H9 (cell line): Measurements from ENCODE around the gene CALML4. TPM values are rescaled to one million over a fixed set of nuclear protein-coding genes. Genes with fewer than 3 reads are reported as not detected.
"Not testable (repeated sequence)": the region's sequence is repeated elsewhere in the genome, so short reads cannot be mapped to it uniquely, and the experiment has no call there.

ENCODE experiments used
- DNase-seq: peaks from one replicate; pipeline ENCODE4 v3.0.0-alpha.2; 2017
- H2AFZ ChIP-seq: one replicate; pipeline ENCODE4 v1.6.1; 2013; ENCODE audit warnings: mild to moderate bottlenecking, low read length, control low read depth, moderate library complexity
- H2AK5ac ChIP-seq: 2 replicates; pipeline ENCODE4 v1.6.1; 2013; ENCODE audit warnings: low read length, control low read depth, mixed read lengths; ENCODE audit not compliant: insufficient read length
- H2BK120ac ChIP-seq: one replicate; pipeline ENCODE4 v1.6.1; 2013; ENCODE audit warnings: low read depth, mild to moderate bottlenecking, low read length, control low read depth, inconsistent platforms; ENCODE audit not compliant: poor library complexity, severe bottlenecking
- H2BK12ac ChIP-seq: 2 replicates; pipeline ENCODE4 v1.6.1; 2013; ENCODE audit warnings: low read length, control low read depth, mixed read lengths, low read depth; ENCODE audit not compliant: insufficient read length
- H2BK15ac ChIP-seq: 2 replicates; pipeline ENCODE4 v1.6.1; 2013; ENCODE audit warnings: low read depth, low read length, control low read depth
- H2BK20ac ChIP-seq: one replicate; pipeline ENCODE4 v1.6.1; 2013; ENCODE audit warnings: low read depth, mild to moderate bottlenecking, low read length, control low read depth, inconsistent platforms; ENCODE audit not compliant: poor library complexity, severe bottlenecking
- H2BK5ac ChIP-seq: 2 replicates; pipeline ENCODE4 v1.6.1; 2013; ENCODE audit warnings: low read length, control low read depth, mixed read lengths; ENCODE audit not compliant: insufficient read length
- H3K14ac ChIP-seq: 2 replicates; pipeline ENCODE4 v1.6.1; 2013; ENCODE audit warnings: low read length, control low read depth; ENCODE audit not compliant: insufficient read depth
- H3K18ac ChIP-seq: 2 replicates; pipeline ENCODE4 v1.6.1; 2013; ENCODE audit warnings: low read depth, mild to moderate bottlenecking, mixed read lengths, low read length, control low read depth; ENCODE audit not compliant: insufficient read length
- H3K23ac ChIP-seq: 2 replicates; pipeline ENCODE4 v1.6.1; 2013; ENCODE audit warnings: low read length, control low read depth, mixed read lengths, low read depth; ENCODE audit not compliant: insufficient read length
- H3K23me2 ChIP-seq: 2 replicates; pipeline ENCODE4 v1.6.1; 2013; ENCODE audit warnings: low read depth, mild to moderate bottlenecking, mixed read lengths, low read length, control low read depth; ENCODE audit not compliant: insufficient read length, poor library complexity, severe bottlenecking
- H3K27ac ChIP-seq: 2 replicates; pipeline ENCODE4 v1.5.1; 2013; ENCODE audit warnings: low read length, control low read depth, mixed read lengths, low read depth; ENCODE audit not compliant: insufficient read length
- H3K27me3 ChIP-seq: 2 replicates; pipeline ENCODE4 v1.6.1; 2013; ENCODE audit warnings: low read length, control low read depth, inconsistent platforms; ENCODE audit not compliant: insufficient read depth
- H3K4ac ChIP-seq: 2 replicates; pipeline ENCODE4 v1.6.1; 2013; ENCODE audit warnings: low read depth, mild to moderate bottlenecking, control low read depth, inconsistent platforms, low read length, moderate library complexity
- H3K4me1 ChIP-seq: 2 replicates; pipeline ENCODE4 v1.6.1; 2013; ENCODE audit warnings: low read length, control low read depth, inconsistent platforms; ENCODE audit not compliant: insufficient read depth
- H3K4me2 ChIP-seq: 2 replicates; pipeline ENCODE4 v1.6.1; 2013; ENCODE audit warnings: low read length, control low read depth, mixed read lengths; ENCODE audit not compliant: insufficient read length, insufficient read depth
- H3K56ac ChIP-seq: 2 replicates; pipeline ENCODE4 v1.6.1; 2013; ENCODE audit warnings: low read depth, mild to moderate bottlenecking, mixed read lengths, low read length, control low read depth; ENCODE audit not compliant: insufficient read length
- H3K79me1 ChIP-seq: 2 replicates; pipeline ENCODE4 v1.6.1; 2013; ENCODE audit warnings: low read depth, mild to moderate bottlenecking, moderate library complexity, low read length, control low read depth, inconsistent platforms; ENCODE audit not compliant: insufficient read depth, poor library complexity, severe bottlenecking
- H3K79me2 ChIP-seq: 2 replicates; pipeline ENCODE4 v1.6.1; 2013; ENCODE audit warnings: low read length, control low read depth, inconsistent platforms; ENCODE audit not compliant: insufficient read depth
- H3K9ac ChIP-seq: 2 replicates; pipeline ENCODE4 v1.6.1; 2013; ENCODE audit warnings: low read length, control low read depth, mixed read lengths; ENCODE audit not compliant: insufficient read length; ENCODE audit errors: extremely low read depth
- H3K9me3 ChIP-seq: one replicate; pipeline ENCODE4 v1.6.1; 2013; ENCODE audit warnings: low read depth, low read length, inconsistent platforms; ENCODE audit not compliant: control insufficient read depth
- H3T11ph ChIP-seq: one replicate; pipeline ENCODE4 v1.6.1; 2013; ENCODE audit warnings: mild to moderate bottlenecking, low read length, control low read depth, inconsistent platforms
- H4K20me1 ChIP-seq: one replicate; pipeline ENCODE4 v1.6.1; 2013; ENCODE audit not compliant: control insufficient read depth, insufficient read length, insufficient read depth
- H4K5ac ChIP-seq: 2 replicates; pipeline ENCODE4 v1.6.1; 2013; ENCODE audit warnings: low read depth, mild to moderate bottlenecking, mixed read lengths, low read length, control low read depth; ENCODE audit not compliant: insufficient read length
- H4K8ac ChIP-seq: replicated peaks from 2 replicates; pipeline ENCODE4 v1.6.1; 2013; ENCODE audit warnings: low read length, control low read depth, mixed read lengths, low read depth; ENCODE audit not compliant: insufficient read length
- H4K91ac ChIP-seq: 2 replicates; pipeline ENCODE4 v1.6.1; 2013; ENCODE audit warnings: low read depth, mild to moderate bottlenecking, moderate library complexity, mixed read lengths, low read length, control low read depth; ENCODE audit not compliant: insufficient read length
- H3K27ac Mint-ChIP-seq, 3 experiments: 2 replicates in 2 of 3; 3 replicates in 1 of 3; pipeline ENCODE4 v1.8.0; 2020 to 2021; ENCODE audit warnings: mixed read lengths in 3 of 3, mild to moderate bottlenecking in 1 of 3, moderate library complexity in 1 of 3
- H3K27me3 Mint-ChIP-seq: 2 replicates; pipeline ENCODE4 v1.8.0; 2021; ENCODE audit warnings: low read depth, mild to moderate bottlenecking, moderate library complexity, mixed read lengths
- H3K36me3 Mint-ChIP-seq, 3 experiments: 2 replicates in 2 of 3; 3 replicates in 1 of 3; pipeline ENCODE4 v1.8.0; 2020 to 2021; ENCODE audit warnings: low read depth in 3 of 3, mixed read lengths in 3 of 3; ENCODE audit not compliant: insufficient read depth in 1 of 3
- H3K4me1 Mint-ChIP-seq, 2 experiments: 2 replicates each; pipeline ENCODE4 v1.8.0; 2020; ENCODE audit warnings: mixed read lengths in 2 of 2
- H3K4me3 Mint-ChIP-seq, 2 experiments: 2 replicates in 1 of 2; 3 replicates in 1 of 2; pipeline ENCODE4 v1.8.0; 2020 to 2021; ENCODE audit warnings: mild to moderate bottlenecking in 2 of 2, mixed read lengths in 2 of 2, moderate library complexity in 1 of 2
- H3K9me3 Mint-ChIP-seq, 2 experiments: 2 replicates in 1 of 2; 3 replicates in 1 of 2; pipeline ENCODE4 v1.8.0; 2020; ENCODE audit warnings: mild to moderate bottlenecking in 2 of 2, mixed read lengths in 2 of 2, moderate library complexity in 1 of 2
- CTCF ChIP-seq: fragments of 200-600 bp; sonication (generic); conservative IDR thresholded peaks from 3 replicates; pipeline ENCODE4 v1.8.0; 2021; ENCODE audit warnings: antibody characterized with exemption, mild to moderate bottlenecking
- WGBS: extraction: QIAGEN DNeasy Blood & Tissue Kit; methylation state at CpG from one replicate; pipeline ENCODE4 v1.1.7; 2013; ENCODE audit warnings: missing lambda C conversion rate, low lambda C conversion rate, mixed read lengths; ENCODE audit not compliant: insufficient read length; ENCODE audit errors: extremely low coverage; 5-methylcytosine and 5-hydroxymethylcytosine counted together
- total RNA-seq: library from RNA; stranded (reverse); gene quantifications from 2 replicates; pipeline ENCODE4 v1.2.1, GENCODE V29; 2021

The CALML4 gene
- total RNA-seq, 1 experiment from 2014 or later: 11.8 TPM

- Histone ChIP-seq H3K27me3 (no peaks in the 10 kb centered on the region), H2BK120ac (no peak overlapping the region), H2AK5ac (no peak overlapping the region), H4K20me1 (no peaks in the 10 kb centered on the region), H3K9me3 (no peaks in the 10 kb centered on the region), H4K91ac (no peak overlapping the region), H3K23me2 (no peaks in the 10 kb centered on the region), H2BK5ac (no peak overlapping the region), H2BK15ac (no peak overlapping the region), H3T11ph (no peak overlapping the region), H3K79me2 (no peaks in the 10 kb centered on the region), H3K4ac (no peak overlapping the region), H2BK20ac (no peak overlapping the region), H3K27ac (no peak overlapping the region), H2BK12ac (no peak overlapping the region), H3K4me1 (peaks cover 11% of the 10 kb centered on the region), H3K4me2 (no peak overlapping the region), H3K56ac (no peak overlapping the region), H3K23ac (no peak overlapping the region), H3K9ac (no peak overlapping the region), H2AFZ (no peak overlapping the region), H4K5ac (no peak overlapping the region), H3K14ac (no peak overlapping the region; the same call in 1 of the 2 replicates), H4K8ac (no peak overlapping the region), H3K18ac (no peak overlapping the region), H3K79me1 (no peaks in the 10 kb centered on the region)
- WGBS: no CpG with 5 or more reads among the region's 5 CpGs
- no peak for TF ChIP-seq CTCF
- H3K36me3 Mint-ChIP-seq: peaks cover 6 to 8% (median 6%) of the 10 kb centered on the region in 3 experiments; a peak in 3 of 7 replicates
- H3K9me3 Mint-ChIP-seq: no peaks in the 10 kb centered on the region
- H3K4me3 Mint-ChIP-seq: no peak overlapping the region
- H3K27me3 Mint-ChIP-seq: no peaks in the 10 kb centered on the region; the same call in 1 of the 2 replicates
- no peak for DNase-seq
- no peak overlapping the region for H3K27ac Mint-ChIP-seq
- H3K4me1 Mint-ChIP-seq: peaks cover 40 to 58% of the 10 kb centered on the region in 2 experiments
These were observed 1.6 kb downstream of the CALML4 start for GRCh38 chr15:68203486-68203885.

GRCh38 chr15:68202994-68203393 is 2.1 kb downstream of the CALML4 start:
- not testable (repeated sequence) for H3K4me3 Mint-ChIP-seq, H3K27me3 Mint-ChIP-seq, H3K27me3 ChIP-seq, H3K18ac ChIP-seq, H3K14ac ChIP-seq, H2BK15ac ChIP-seq, H3T11ph ChIP-seq, H3K4ac ChIP-seq, H4K91ac ChIP-seq, H3K9me3 Mint-ChIP-seq, H3K9me3 ChIP-seq, H3K27ac ChIP-seq, H3K23me2 ChIP-seq, H3K56ac ChIP-seq, H3K4me2 ChIP-seq, H4K8ac ChIP-seq, DNase-seq, H3K27ac Mint-ChIP-seq, H2AFZ ChIP-seq, H2BK5ac ChIP-seq, H2BK12ac ChIP-seq, H4K5ac ChIP-seq, H3K79me1 ChIP-seq, H2AK5ac ChIP-seq, H3K9ac ChIP-seq, H4K20me1 ChIP-seq, H3K23ac ChIP-seq, H2BK120ac ChIP-seq, H3K79me2 ChIP-seq, H3K36me3 Mint-ChIP-seq, H2BK20ac ChIP-seq
- H3K4me1 ChIP-seq: peaks cover 11% of the 10 kb centered on the region
- no CpG with 5 or more reads among the region's 7 CpGs for WGBS
- peaks cover 40 to 58% of the 10 kb centered on the region in 2 experiments for H3K4me1 Mint-ChIP-seq
